CD14-positive monocyte (primary cell): ENCODE results near the gene MRPL34. TPM values are rescaled to one million over a fixed set of nuclear protein-coding genes. Genes with fewer than 3 reads are reported as not detected.
"Not testable (repeated sequence)": the region's sequence is repeated elsewhere in the genome, so short reads cannot be mapped to it uniquely, and the experiment has no call there.

Source experiments
- DNase-seq, 3 donors: peaks; one replicate each; pipeline ENCODE4 v3.0.0-alpha.2; 2011 to 2022
- H2AFZ ChIP-seq: 2 replicates; pipeline ENCODE4 v1.6.0; 2012; ENCODE audit warnings: mild to moderate bottlenecking, low read depth, low read length, inconsistent platforms; ENCODE audit not compliant: insufficient read depth, poor library complexity, severe bottlenecking
- H3K27ac ChIP-seq, 2 donors: 1 replicate in 1 of 2; 2 replicates in 1 of 2; pipeline ENCODE4 v1.5.1; 2012 to 2013; ENCODE audit warnings: low read length in 2 of 2, control low read depth in 1 of 2, inconsistent platforms in 1 of 2, low read depth in 1 of 2, mild to moderate bottlenecking in 1 of 2
- H3K27me3 ChIP-seq, 2 donors: one replicate each; pipeline versions ENCODE4 v1.6.0 to v1.6.1; 2011 to 2013; ENCODE audit warnings: low read length in 2 of 2; ENCODE audit not compliant: control insufficient read depth in 2 of 2, insufficient read depth in 2 of 2
- H3K36me3 ChIP-seq, 2 donors: replicated peaks in 1 of 2; 1 replicate in 1 of 2; 2 replicates in 1 of 2; pipeline versions ENCODE4 v1.5.1 to v1.6.1; 2012 to 2013; ENCODE audit warnings: low read length in 2 of 2, control low read depth in 1 of 2, inconsistent platforms in 1 of 2, mild to moderate bottlenecking in 1 of 2; ENCODE audit not compliant: insufficient read depth in 2 of 2, control insufficient read depth in 1 of 2
- H3K4me1 ChIP-seq, 2 donors: 1 replicate in 1 of 2; 2 replicates in 1 of 2; pipeline versions ENCODE4 v1.5.1 to v1.6.1; 2012 to 2013; ENCODE audit warnings: low read length in 2 of 2, control low read depth in 1 of 2, inconsistent platforms in 1 of 2, mild to moderate bottlenecking in 1 of 2, moderate library complexity in 1 of 2; ENCODE audit not compliant: insufficient read depth in 2 of 2, control insufficient read depth in 1 of 2
- H3K4me2 ChIP-seq: replicated peaks from 2 replicates; pipeline ENCODE3; 2012; ENCODE audit warnings: low read length, moderate library complexity, mild to moderate bottlenecking; ENCODE audit not compliant: poor library complexity, severe bottlenecking; ENCODE audit errors: extremely low read depth
- H3K4me3 ChIP-seq, 3 experiments: fragments of 200-600 bp in 1 of 3; sonication (generic) in 1 of 3; replicated peaks in 1 of 3; 1 replicate in 2 of 3; 2 replicates in 1 of 3; pipeline ENCODE4 v1.5.1; 2011 to 2013; ENCODE audit warnings: low read length in 3 of 3, mild to moderate bottlenecking in 3 of 3, control low read depth in 2 of 3, low read depth in 2 of 3, inconsistent platforms in 1 of 3, moderate library complexity in 1 of 3
- H3K79me2 ChIP-seq: 2 replicates; pipeline ENCODE4 v1.6.0; 2012; ENCODE audit warnings: mild to moderate bottlenecking, control low read depth, inconsistent platforms, low read length, moderate library complexity; ENCODE audit not compliant: insufficient read depth
- H3K9ac ChIP-seq: 2 replicates; pipeline ENCODE4 v1.6.0; 2017; ENCODE audit warnings: low read length, mild to moderate bottlenecking; ENCODE audit not compliant: insufficient read depth, poor library complexity, severe bottlenecking
- H3K9me3 ChIP-seq, 2 donors: replicated peaks in 1 of 2; 1 replicate in 1 of 2; 2 replicates in 1 of 2; pipeline versions ENCODE4 v1.5.1 to v1.6.1; 2012 to 2013; ENCODE audit warnings: low read length in 2 of 2, control low read depth in 1 of 2; ENCODE audit not compliant: control insufficient read depth in 1 of 2, insufficient read depth in 1 of 2
- H4K20me1 ChIP-seq: 2 replicates; pipeline ENCODE4 v1.6.0; 2012; ENCODE audit warnings: mild to moderate bottlenecking, low read length, control low read depth, moderate library complexity; ENCODE audit not compliant: insufficient read depth
- H3K27ac Mint-ChIP-seq, 7 donors: one replicate each; pipeline ENCODE4 v1.8.0; 2020; ENCODE audit warnings: mild to moderate bottlenecking in 7 of 7, mixed read lengths in 7 of 7, moderate library complexity in 6 of 7, inconsistent platforms in 2 of 7
- H3K27me3 Mint-ChIP-seq, 3 donors: one replicate each; pipeline ENCODE4 v1.8.0; 2021 to 2022; ENCODE audit warnings: low read depth in 3 of 3, mild to moderate bottlenecking in 3 of 3, mixed read lengths in 3 of 3, moderate library complexity in 3 of 3, inconsistent platforms in 1 of 3
- H3K36me3 Mint-ChIP-seq, 2 donors: one replicate each; pipeline ENCODE4 v1.8.0; 2020; ENCODE audit warnings: mixed read lengths in 2 of 2, inconsistent platforms in 1 of 2, mild to moderate bottlenecking in 1 of 2
- H3K4me1 Mint-ChIP-seq: one replicate; pipeline ENCODE4 v1.8.0; 2020; ENCODE audit warnings: mild to moderate bottlenecking, mixed read lengths
- H3K4me3 Mint-ChIP-seq, 2 donors: one replicate each; pipeline ENCODE4 v1.8.0; 2020; ENCODE audit warnings: mild to moderate bottlenecking in 2 of 2, mixed read lengths in 2 of 2, moderate library complexity in 1 of 2
- H3K9me3 Mint-ChIP-seq, 7 donors: one replicate each; pipeline ENCODE4 v1.8.0; 2020 to 2022; ENCODE audit warnings: mixed read lengths in 7 of 7, mild to moderate bottlenecking in 6 of 7, moderate library complexity in 6 of 7, inconsistent platforms in 2 of 7
- WGBS: methylation state at CpG from one replicate; pipeline ENCODE4 v1.1.5; 2013; ENCODE audit warnings: missing lambda C conversion rate; ENCODE audit not compliant: insufficient coverage; 5-methylcytosine and 5-hydroxymethylcytosine counted together
- intact Hi-C, 2 donors: fragments of 100-400 bp; cut with micrococcal nuclease; formaldehyde crosslinking; loops; one replicate each; pipeline versions ENCODE4 v1.15.0 to v1.15.1; 2023
- polyA plus RNA-seq, 3 donors: library from polyadenylated mRNA; depleted of rRNA in 1 of 3; unstranded in 2 of 3; stranded (reverse) in 1 of 3; fragments of 300-500 nt in 2 of 3; fragments of >200 nt in 1 of 3; fragmentation: Illumina TruSeq in 2 of 3; gene quantifications; 1 replicate in 2 of 3; 2 replicates in 1 of 3; pipeline ENCODE4 v1.2.3, GENCODE V29; 2012 to 2021
- TF ChIP-seq, protein P1 (sequence below): fragments of 200-600 bp; IDR thresholded peaks from one replicate; pipeline ENCODE4 v1.8.0; 2022; ENCODE audit warnings: antibody characterized with exemption, mild to moderate bottlenecking

MRPL34 gene
- polyA plus RNA-seq, 3 donors = 13.2 to 208 (median 155) TPM

DNA sequence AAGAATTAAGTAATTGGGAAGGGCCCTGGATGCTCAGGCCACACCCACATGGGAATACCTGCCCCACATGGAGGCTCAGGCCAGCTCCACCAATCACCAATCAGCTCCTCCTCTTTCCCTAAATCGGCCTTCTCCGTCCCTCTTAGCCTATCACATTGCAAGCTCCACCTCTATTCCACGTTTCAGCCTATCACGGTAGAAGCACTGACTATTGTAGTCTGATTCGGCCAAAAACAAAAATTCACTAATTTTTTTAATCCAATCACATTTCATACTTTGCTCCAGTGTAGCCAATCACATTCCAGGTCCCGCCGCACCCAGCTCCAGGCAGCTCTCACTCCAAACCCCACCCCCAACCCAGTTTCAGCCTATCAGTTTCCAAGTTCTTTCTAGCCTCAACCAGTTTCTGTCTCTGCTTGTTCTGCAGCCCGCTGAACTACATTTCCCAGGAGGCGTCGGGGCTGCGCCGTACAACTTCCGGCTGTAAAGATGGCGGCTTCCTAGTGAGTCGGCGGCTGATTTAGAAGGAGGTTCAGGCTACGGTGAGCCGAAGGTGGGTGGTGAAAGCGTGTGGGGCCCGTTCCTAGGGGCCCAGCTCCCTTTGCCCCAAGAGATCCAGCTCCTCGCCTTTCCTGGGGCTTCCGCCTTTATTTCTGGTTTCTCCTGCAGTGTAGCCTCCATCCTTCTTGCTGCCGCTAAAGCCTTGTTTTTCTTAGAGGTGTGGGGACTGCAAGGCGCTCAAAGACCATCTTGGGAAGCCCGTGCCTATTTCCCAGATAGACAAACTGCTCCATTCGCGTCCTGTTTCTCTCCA lies 38.5 kb upstream of the MRPL34 start, which contains the start of gene BABAM1:
Gene BABAM1 (plus strand): TSS at position 469 of the 814 bp plus-strand sequence. CDS start 1,364 bp downstream, outside the sequence.
- peaks cover 16 to 17% of the 10 kb centered on the region in 2 donors for H3K4me1 ChIP-seq
- 0% methylated on average over 21 of the region's 27 CpGs for WGBS
- H3K4me1 Mint-ChIP-seq = peaks cover 22% of the 10 kb centered on the region
- DNase-seq = peak; percentile 97 to 99 (median 98)
- H3K36me3 Mint-ChIP-seq = peaks cover 11 to 35% of the 10 kb centered on the region in 2 donors
- peak within 1 kb of the TSS; percentile 64 to 86 for H3K27ac ChIP-seq
- peaks cover 0 to 3% (median 0%) of the 10 kb centered on the region in 7 donors for H3K9me3 Mint-ChIP-seq
- TF ChIP-seq, protein P1, sequence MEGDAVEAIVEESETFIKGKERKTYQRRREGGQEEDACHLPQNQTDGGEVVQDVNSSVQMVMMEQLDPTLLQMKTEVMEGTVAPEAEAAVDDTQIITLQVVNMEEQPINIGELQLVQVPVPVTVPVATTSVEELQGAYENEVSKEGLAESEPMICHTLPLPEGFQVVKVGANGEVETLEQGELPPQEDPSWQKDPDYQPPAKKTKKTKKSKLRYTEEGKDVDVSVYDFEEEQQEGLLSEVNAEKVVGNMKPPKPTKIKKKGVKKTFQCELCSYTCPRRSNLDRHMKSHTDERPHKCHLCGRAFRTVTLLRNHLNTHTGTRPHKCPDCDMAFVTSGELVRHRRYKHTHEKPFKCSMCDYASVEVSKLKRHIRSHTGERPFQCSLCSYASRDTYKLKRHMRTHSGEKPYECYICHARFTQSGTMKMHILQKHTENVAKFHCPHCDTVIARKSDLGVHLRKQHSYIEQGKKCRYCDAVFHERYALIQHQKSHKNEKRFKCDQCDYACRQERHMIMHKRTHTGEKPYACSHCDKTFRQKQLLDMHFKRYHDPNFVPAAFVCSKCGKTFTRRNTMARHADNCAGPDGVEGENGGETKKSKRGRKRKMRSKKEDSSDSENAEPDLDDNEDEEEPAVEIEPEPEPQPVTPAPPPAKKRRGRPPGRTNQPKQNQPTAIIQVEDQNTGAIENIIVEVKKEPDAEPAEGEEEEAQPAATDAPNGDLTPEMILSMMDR = no peak
- intact Hi-C loops = loop anchor here in 1 of 2 donors (2.0 to 10.0 kb wide), 2 partner anchors 38 to 588 kb away; partner anchors contain the start of genes MRPL34 and RPL18A
- no peaks in the 10 kb centered on the region for H3K27me3 ChIP-seq
- H3K36me3 ChIP-seq = peaks cover 19 to 20% of the 10 kb centered on the region in 2 donors
- H3K9ac ChIP-seq = peak within 1 kb of the TSS; percentile 73
- peaks cover 17% of the 10 kb centered on the region for H3K79me2 ChIP-seq
- peak within 1 kb of the TSS; percentile 87 to 90 for H3K4me3 Mint-ChIP-seq
- peak within 1 kb of the TSS; percentile 97 for H2AFZ ChIP-seq
- H3K4me3 ChIP-seq = peak within 1 kb of the TSS; percentile 89 to 98 (median 97)
- H3K9me3 ChIP-seq = no peaks in the 10 kb centered on the region
- H3K27ac Mint-ChIP-seq = peak within 1 kb of the TSS; percentile 82 to 93 (median 88)
- H3K27me3 Mint-ChIP-seq = peaks cover 0 to 5% (median 2%) of the 10 kb centered on the region in 3 donors
- H3K4me2 ChIP-seq = peak within 1 kb of the TSS; percentile 93
- H4K20me1 ChIP-seq = no peaks in the 10 kb centered on the region

DNA sequence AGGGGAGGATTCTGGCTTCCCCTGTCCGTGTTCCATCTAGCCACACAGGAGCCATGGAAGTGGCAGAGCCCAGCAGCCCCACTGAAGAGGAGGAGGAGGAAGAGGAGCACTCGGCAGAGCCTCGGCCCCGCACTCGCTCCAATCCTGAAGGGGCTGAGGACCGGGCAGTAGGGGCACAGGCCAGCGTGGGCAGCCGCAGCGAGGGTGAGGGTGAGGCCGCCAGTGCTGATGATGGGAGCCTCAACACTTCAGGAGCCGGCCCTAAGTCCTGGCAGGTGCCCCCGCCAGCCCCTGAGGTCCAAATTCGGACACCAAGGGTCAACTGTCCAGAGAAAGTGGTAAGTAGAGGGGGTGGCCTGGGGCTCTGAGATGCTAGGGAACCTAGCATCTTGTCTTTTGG lies 36.9 kb upstream of the MRPL34 start:
- H2AFZ ChIP-seq = no peak overlapping the region
- H3K27me3 ChIP-seq = no peaks in the 10 kb centered on the region
- H3K4me1 ChIP-seq = peaks cover 16 to 17% of the 10 kb centered on the region in 2 donors
- no peak overlapping the region for H3K27ac ChIP-seq
- Mint-ChIP-seq H3K27me3 (peaks cover 0 to 5% (median 2%) of the 10 kb centered on the region in 3 donors), H3K36me3 (peaks cover 18 to 46% of the 10 kb centered on the region in 2 donors), H3K27ac (peak overlapping the region in 2 of 7 donors; percentile 35 to 68), H3K9me3 (peaks cover 0 to 3% (median 0%) of the 10 kb centered on the region in 7 donors), H3K4me1 (peaks cover 22% of the 10 kb centered on the region), H3K4me3 (no peak overlapping the region)
- TF ChIP-seq, protein P1 = no peak
- peak overlapping the region; percentile 93 for H3K4me2 ChIP-seq
- peaks cover 17% of the 10 kb centered on the region for H3K79me2 ChIP-seq
- DNase-seq = no peak
- no peaks in the 10 kb centered on the region for H4K20me1 ChIP-seq
- peaks cover 26 to 32% of the 10 kb centered on the region in 2 donors for H3K36me3 ChIP-seq
- intact Hi-C loops = loop anchor here in 1 of 2 donors (10.0 kb wide), 1 partner anchor 586 kb away; the partner anchor contains the start of gene RPL18A
- 100% methylated on average over 12 of the region's 13 CpGs for WGBS
- H3K4me3 ChIP-seq = no peak overlapping the region
- H3K9ac ChIP-seq = no peak overlapping the region
- H3K9me3 ChIP-seq = no peaks in the 10 kb centered on the region

DNA sequence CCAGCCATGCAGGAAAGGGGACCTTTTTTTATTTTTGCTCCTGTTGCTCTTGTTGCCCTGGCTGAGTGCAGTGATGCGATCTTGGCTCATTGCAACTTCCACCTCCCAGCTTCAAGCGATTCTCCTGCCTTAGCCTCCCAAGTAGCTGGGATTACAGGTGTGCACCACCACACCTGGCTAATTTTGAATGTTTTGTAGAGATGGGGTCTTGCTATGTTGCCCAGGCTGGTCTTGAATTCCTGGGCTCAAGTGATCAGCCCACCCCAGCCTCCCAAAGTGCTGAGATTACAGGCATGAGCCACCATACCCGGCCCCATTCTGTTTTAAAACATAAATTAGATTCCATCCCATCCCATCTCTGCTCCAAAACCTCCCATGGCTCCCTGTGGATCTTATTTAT lies 30.8 kb upstream of the MRPL34 start:
- H3K4me1 ChIP-seq, H3K27ac ChIP-seq, H3K27me3 ChIP-seq, intact Hi-C loops, H3K27me3 Mint-ChIP-seq, H3K9me3 Mint-ChIP-seq, H3K9me3 ChIP-seq, H3K4me1 Mint-ChIP-seq, H3K4me3 ChIP-seq, H3K4me2 ChIP-seq, H3K9ac ChIP-seq, DNase-seq, H4K20me1 ChIP-seq, H2AFZ ChIP-seq, H3K27ac Mint-ChIP-seq, H3K79me2 ChIP-seq: not testable (repeated sequence)
- Mint-ChIP-seq H3K36me3 (peaks cover 55 to 78% of the 10 kb centered on the region in 2 donors), H3K4me3 (peak overlapping the region in 1 of 2 donors; percentile 1)
- peaks cover 59 to 85% of the 10 kb centered on the region in 2 donors for H3K36me3 ChIP-seq
- no CpG with 5 or more reads among the region's 3 CpGs for WGBS
